ENCODE measurements around the gene SIRT5. TPM values are rescaled to one million over a fixed set of nuclear protein-coding genes. Genes with fewer than 3 reads are reported as not detected.

SIRT5 gene
- total RNA-seq, 4 donors from 2014 or later, result 7.5 to 13.3 (median 11.7) TPM

- WGBS, 2 donors, result 71 to 76% methylated on average over 2 of the region's 2 CpGs
- H3K36me3 ChIP-seq, result peaks cover 0 to 60% (median 20%) of the 10 kb centered on the region in 3 donors
- H3K4me1 ChIP-seq, result peaks cover 0 to 34% (median 13%) of the 10 kb centered on the region in 4 donors
- no peaks in the 10 kb centered on the region for H3K9me3 ChIP-seq
- no peaks in the 10 kb centered on the region for H3K27me3 ChIP-seq
- H3K27ac ChIP-seq, result peak overlapping the region in 2 of 4 donors; percentile 7 to 91
- no peak overlapping the region for H3K4me3 ChIP-seq
- no peak for DNase-seq (ENCODE audit: low spot score in 2 of 2)
- TF ChIP-seq CTCF (IDR thresholded peaks at IDR 0.05) (no peak), POLR2A (IDR thresholded peaks at IDR 0.05) (no peak), EP300 (IDR thresholded peaks at IDR 0.05) (no peak)
Observed at GRCh38 chr6:13617066-13617465, 42.7 kb downstream of the SIRT5 start.

DNA sequence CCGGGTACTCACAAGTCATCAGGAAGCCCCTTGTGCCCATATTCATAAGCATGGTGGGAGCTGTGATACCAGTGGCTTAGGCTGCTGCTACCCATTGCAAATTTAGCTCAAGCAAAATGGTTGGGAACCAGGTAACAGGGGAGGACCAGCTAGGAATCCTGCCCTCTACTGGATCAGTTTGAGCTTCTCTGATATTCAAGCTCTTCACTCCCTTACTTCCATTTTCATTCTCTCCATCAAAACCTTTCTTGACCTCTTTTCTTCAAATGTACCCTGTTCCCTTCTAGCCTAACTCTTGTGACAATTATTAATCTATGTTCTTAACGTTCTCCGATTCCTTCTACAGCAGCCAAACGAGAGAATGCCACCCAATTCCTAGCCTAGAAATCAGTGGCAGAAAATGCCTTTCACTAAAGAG, 50.5 kb downstream of the SIRT5 start:
- Histone ChIP-seq H3K27me3 (no peaks in the 10 kb centered on the region), H3K27ac (no peak overlapping the region), H3K4me3 (no peak overlapping the region), H3K4me1 (peaks cover 0 to 9% (median 0%) of the 10 kb centered on the region in 4 donors), H3K36me3 (peaks cover 0 to 84% (median 14%) of the 10 kb centered on the region in 3 donors), H3K9me3 (no peaks in the 10 kb centered on the region)
- no peak for DNase-seq (ENCODE audit: low spot score in 2 of 2)
- TF ChIP-seq EP300 (IDR thresholded peaks at IDR 0.05) (no peak), CTCF (IDR thresholded peaks at IDR 0.05) (peak in 2 of 5 experiments; percentile 15 to 24), POLR2A (IDR thresholded peaks at IDR 0.05) (no peak)
- WGBS, 2 donors, result 59 to 67% methylated on average over 4 of the region's 4 CpGs

DNA sequence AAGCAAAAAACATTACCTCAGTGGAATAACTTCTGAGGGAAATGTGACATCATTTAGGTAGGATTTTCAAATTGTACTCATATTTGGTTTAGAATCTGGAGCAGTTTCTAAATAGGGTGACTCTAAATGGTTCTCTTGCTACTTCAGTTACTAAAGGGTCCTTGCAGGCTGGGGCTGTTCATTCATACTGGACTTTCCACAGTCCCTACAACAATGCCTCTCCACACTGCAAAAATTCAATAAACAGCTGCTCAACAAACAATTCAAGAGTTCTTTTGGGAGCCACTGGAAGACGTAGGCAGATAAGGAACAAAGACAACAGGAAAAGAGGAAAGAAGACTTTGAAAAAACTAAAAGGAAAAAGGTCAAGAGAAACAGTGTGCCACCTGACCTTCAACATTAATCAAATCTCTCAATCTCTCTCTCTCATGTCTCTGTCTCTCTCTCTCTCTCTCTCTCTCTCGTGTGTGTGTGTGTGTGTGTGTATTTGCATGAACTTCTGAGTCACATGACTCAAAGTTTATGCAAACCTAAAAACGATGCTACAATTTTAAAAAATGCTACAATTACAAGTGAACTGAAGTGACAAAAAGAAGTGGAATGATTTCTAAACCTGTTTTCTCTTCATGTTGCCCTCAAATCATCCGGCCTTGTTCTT, 55.2 kb downstream of the SIRT5 start:
- no peaks in the 10 kb centered on the region for H3K9me3 ChIP-seq
- H3K4me1 ChIP-seq, result peaks cover 0 to 24% (median 0%) of the 10 kb centered on the region in 4 donors
- no peak for DNase-seq (ENCODE audit: low spot score in 2 of 2)
- no peak for TF ChIP-seq POLR2A (IDR thresholded peaks at IDR 0.05)
- no peak for TF ChIP-seq EP300 (IDR thresholded peaks at IDR 0.05)
- no peak for TF ChIP-seq CTCF (IDR thresholded peaks at IDR 0.05)
- 36 to 40% methylated on average over 4 of the region's 4 CpGs for WGBS, 2 donors
- no peaks in the 10 kb centered on the region for H3K27me3 ChIP-seq
- peaks cover 0 to 70% (median 0%) of the 10 kb centered on the region in 3 donors for H3K36me3 ChIP-seq
- no peak overlapping the region for H3K4me3 ChIP-seq
- peak overlapping the region in 1 of 4 donors; percentile 19 for H3K27ac ChIP-seq

GRCh38 chr6:13630499-13630898, 56.1 kb downstream of the SIRT5 start:
- H3K27me3 ChIP-seq, result no peaks in the 10 kb centered on the region
- no peak for DNase-seq (ENCODE audit: low spot score in 2 of 2)
- peaks cover 0 to 24% (median 0%) of the 10 kb centered on the region in 4 donors for H3K4me1 ChIP-seq
- peaks cover 0 to 65% (median 0%) of the 10 kb centered on the region in 3 donors for H3K36me3 ChIP-seq
- no peak overlapping the region for H3K4me3 ChIP-seq
- TF ChIP-seq POLR2A (IDR thresholded peaks at IDR 0.05) (no peak), CTCF (IDR thresholded peaks at IDR 0.05) (no peak), EP300 (IDR thresholded peaks at IDR 0.05) (no peak)
- no peak overlapping the region for H3K27ac ChIP-seq
- WGBS, 2 donors, result 95% methylated on average over 1 of the region's 1 CpG
- H3K9me3 ChIP-seq, result no peaks in the 10 kb centered on the region

DNA sequence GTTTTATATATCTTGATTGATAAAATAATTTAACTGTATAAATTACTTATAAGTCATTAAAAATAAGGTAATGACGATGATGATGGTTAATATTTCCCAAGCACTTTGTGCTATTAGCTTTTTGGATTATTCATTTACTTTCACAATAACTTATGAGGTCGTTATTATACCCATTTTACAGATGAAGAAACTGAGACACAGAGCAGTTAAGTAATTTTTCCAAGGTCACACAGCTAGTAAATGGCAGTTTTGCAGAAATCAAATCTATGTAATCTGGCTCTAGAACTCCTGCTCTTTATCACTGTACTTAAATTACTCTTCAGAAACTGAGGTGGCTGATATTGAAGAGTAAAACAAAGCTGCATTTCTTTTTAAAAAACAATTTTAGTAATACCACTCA, 58.9 kb downstream of the SIRT5 start:
- peaks cover 0 to 24% (median 0%) of the 10 kb centered on the region in 4 donors for H3K4me1 ChIP-seq
- no peaks in the 10 kb centered on the region for H3K27me3 ChIP-seq
- no peaks in the 10 kb centered on the region for H3K9me3 ChIP-seq
- WGBS, 2 donors, result 94 to 95% methylated on average over 2 of the region's 2 CpGs
- no peak overlapping the region for H3K4me3 ChIP-seq
- DNase-seq (ENCODE audit: low spot score in 2 of 2), result no peak
- no peak overlapping the region for H3K27ac ChIP-seq
- TF ChIP-seq POLR2A (IDR thresholded peaks at IDR 0.05) (no peak), CTCF (IDR thresholded peaks at IDR 0.05) (no peak), EP300 (IDR thresholded peaks at IDR 0.05) (no peak)
- peaks cover 0 to 62% (median 4%) of the 10 kb centered on the region in 3 donors for H3K36me3 ChIP-seq

Measured in tibial nerve (tissue), 4 donors.